ENCODE data around the gene CRYBA1.

Gene CRYBA1

DNA sequence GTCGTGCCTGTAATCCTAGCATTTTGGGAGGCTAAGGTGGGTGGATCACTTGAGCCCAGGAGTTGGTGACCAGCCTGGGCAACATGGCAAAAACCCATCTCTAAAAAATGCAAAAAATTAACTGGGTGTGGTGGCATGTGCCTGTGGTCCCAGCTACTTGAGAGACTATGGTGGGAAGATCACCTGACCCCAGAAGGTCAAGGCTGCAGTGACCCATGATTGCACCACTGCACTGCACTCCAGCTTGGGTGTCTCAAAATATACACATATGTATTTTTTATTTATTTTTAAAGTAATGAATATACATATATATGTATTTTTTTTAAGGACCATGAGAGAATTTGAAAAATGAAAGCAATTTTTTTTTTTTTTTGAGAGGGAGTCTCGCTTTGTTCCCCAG is 52.4 kb downstream of the CRYBA1 start:
- no peaks in the 10 kb centered on the region for H3K79me2 ChIP-seq (ENCODE audit: low read length)
- no peaks in the 10 kb centered on the region for H3K9me3 ChIP-seq (ENCODE audit: insufficient read depth, low read length)
- no peak overlapping the region for H3K27ac ChIP-seq (ENCODE audit: low read length)
- H4K20me1 ChIP-seq (ENCODE audit: insufficient read depth, low read length) = no peaks in the 10 kb centered on the region
- H3K27me3 ChIP-seq (ENCODE audit: low read depth, low read length) = no peaks in the 10 kb centered on the region
- no peak overlapping the region for H3K4me3 ChIP-seq (ENCODE audit: low read length)
- no peak overlapping the region for H3K4me2 ChIP-seq (ENCODE audit: low read length)
- no peak overlapping the region for H2AFZ ChIP-seq (ENCODE audit: low read depth, low read length)
- no peak overlapping the region for H3K9ac ChIP-seq (ENCODE audit: low read length)
- H3K4me1 ChIP-seq (ENCODE audit: low read length) = peaks cover 11% of the 10 kb centered on the region
- no peaks in the 10 kb centered on the region for H3K36me3 ChIP-seq (replicated peaks; ENCODE audit: low read depth, low read length)
- TF ChIP-seq CTCF (IDR thresholded peaks at IDR 0.05; ENCODE audit: low read depth, low read length) (no peak), EZH2phosphoT487 (IDR thresholded peaks at IDR 0.05; ENCODE audit: low read depth) (no peak)

- Histone ChIP-seq H3K4me2 (ENCODE audit: low read length) (no peak overlapping the region), H3K79me2 (ENCODE audit: low read length) (no peaks in the 10 kb centered on the region), H3K36me3 (replicated peaks; ENCODE audit: low read depth, low read length) (no peaks in the 10 kb centered on the region), H3K27ac (ENCODE audit: low read length) (no peak overlapping the region), H3K27me3 (ENCODE audit: low read depth, low read length) (no peaks in the 10 kb centered on the region), H2AFZ (ENCODE audit: low read depth, low read length) (no peak overlapping the region), H3K4me3 (ENCODE audit: low read length) (no peak overlapping the region), H3K9me3 (ENCODE audit: insufficient read depth, low read length) (no peaks in the 10 kb centered on the region), H3K9ac (ENCODE audit: low read length) (no peak overlapping the region), H4K20me1 (ENCODE audit: insufficient read depth, low read length) (no peaks in the 10 kb centered on the region), H3K4me1 (ENCODE audit: low read length) (peaks cover 8% of the 10 kb centered on the region)
- no peak for TF ChIP-seq EZH2phosphoT487 (IDR thresholded peaks at IDR 0.05; ENCODE audit: low read depth)
Observed at GRCh38 chr17:29303386-29303785, 56.7 kb downstream of the CRYBA1 start.

Measured in OCI-LY3 (cell line).